ENCODE measurements around the gene CD209.
"Not testable (repeated sequence)": the region's sequence is repeated elsewhere in the genome, so short reads cannot be mapped to it uniquely, and the experiment has no call there.

CD209 gene

GRCh38 chr19:7746903-7747884, at the start of gene CD209:
CD209 (minus strand) TSS chr19:7747534; CDS start chr19:7747511, 23 bp downstream.
- DNase-seq: no peak

GRCh38 chr19:7795555-7796161, 48.3 kb upstream of the CD209 start:
- DNase-seq: no peak

GRCh38 chr19:7793493-7793892, 46.2 kb upstream of the CD209 start:
- DNase-seq: no peak

- DNase-seq: not testable (repeated sequence)
Measured at GRCh38 chr19:7792701-7793100, 45.4 kb upstream of the CD209 start.

- no peak for DNase-seq
Measured at GRCh38 chr19:7792281-7792680, 44.9 kb upstream of the CD209 start.

GRCh38 chr19:7790416-7790815, 43.1 kb upstream of the CD209 start:
- DNase-seq: no peak

GRCh38 chr19:7789447-7789846, 42.1 kb upstream of the CD209 start:
- no peak for DNase-seq

- no peak for DNase-seq
Measured at GRCh38 chr19:7788933-7789323, 41.6 kb upstream of the CD209 start.

GRCh38 chr19:7788178-7788932, 41.0 kb upstream of the CD209 start:
- no peak for DNase-seq

- DNase-seq: no peak
Measured at GRCh38 chr19:7787602-7788177, 40.4 kb upstream of the CD209 start.

GRCh38 chr19:7787141-7787540, 39.8 kb upstream of the CD209 start:
- DNase-seq: no peak

GRCh38 chr19:7784856-7785255, 37.5 kb upstream of the CD209 start:
- no peak for DNase-seq

- DNase-seq: no peak
Measured at GRCh38 chr19:7783991-7784423, 36.7 kb upstream of the CD209 start.

- no peak for DNase-seq
Measured at GRCh38 chr19:7781157-7781556, 33.8 kb upstream of the CD209 start.

GRCh38 chr19:7779631-7780486, 32.5 kb upstream of the CD209 start:
- DNase-seq: no peak

GRCh38 chr19:7778081-7778480, 30.7 kb upstream of the CD209 start:
- no peak for DNase-seq

GRCh38 chr19:7775761-7776160, 28.4 kb upstream of the CD209 start:
- DNase-seq: no peak

- DNase-seq: no peak
Measured at GRCh38 chr19:7773841-7774240, 26.5 kb upstream of the CD209 start.

- no peak for DNase-seq
Measured at GRCh38 chr19:7772752-7773291, 25.5 kb upstream of the CD209 start.

- DNase-seq: no peak
Measured at GRCh38 chr19:7771072-7771471, 23.7 kb upstream of the CD209 start.

- DNase-seq: no peak
Measured at GRCh38 chr19:7769171-7769570, 21.8 kb upstream of the CD209 start.

- DNase-seq: no peak
Measured at GRCh38 chr19:7767487-7767886, 20.2 kb upstream of the CD209 start.
